ENCODE measurements around the gene HIVEP3. TPM values are rescaled to one million over a fixed set of nuclear protein-coding genes. Genes with fewer than 3 reads are reported as not detected.

HIVEP3 gene
- total RNA-seq, 1 donor from 2014 or later, result 3.6 TPM

GRCh38 chr1:41710980-41711379 lies 207.7 kb downstream of the HIVEP3 start:
- no peak for DNase-seq (ENCODE audit: low spot score)
- Mint-ChIP-seq H3K4me1 (ENCODE audit: low read depth) (peaks cover 26% of the 10 kb centered on the region), H3K4me3 (ENCODE audit: unreplicated experiment) (no peak overlapping the region), H3K27ac (ENCODE audit: unreplicated experiment) (no peak overlapping the region), H3K36me3 (ENCODE audit: low read depth) (no peaks in the 10 kb centered on the region), H3K9me3 (ENCODE audit: low read depth) (no peaks in the 10 kb centered on the region), H3K27me3 (ENCODE audit: low read depth) (no peaks in the 10 kb centered on the region)
- TF ChIP-seq CTCF (IDR thresholded peaks at IDR 0.05), result no peak

GRCh38 chr1:41709873-41710272 lies 208.8 kb downstream of the HIVEP3 start:
- Mint-ChIP-seq H3K4me3 (ENCODE audit: unreplicated experiment) (no peak overlapping the region), H3K9me3 (ENCODE audit: low read depth) (no peaks in the 10 kb centered on the region), H3K4me1 (ENCODE audit: low read depth) (peaks cover 26% of the 10 kb centered on the region), H3K27me3 (ENCODE audit: low read depth) (no peaks in the 10 kb centered on the region), H3K36me3 (ENCODE audit: low read depth) (no peaks in the 10 kb centered on the region), H3K27ac (ENCODE audit: unreplicated experiment) (no peak overlapping the region)
- TF ChIP-seq CTCF (IDR thresholded peaks at IDR 0.05), result no peak
- no peak for DNase-seq (ENCODE audit: low spot score)

GRCh38 chr1:41709331-41709730 lies 209.4 kb downstream of the HIVEP3 start:
- no peaks in the 10 kb centered on the region for H3K36me3 Mint-ChIP-seq (ENCODE audit: low read depth)
- peaks cover 21% of the 10 kb centered on the region for H3K4me1 Mint-ChIP-seq (ENCODE audit: low read depth)
- H3K9me3 Mint-ChIP-seq (ENCODE audit: low read depth), result no peaks in the 10 kb centered on the region
- TF ChIP-seq CTCF (IDR thresholded peaks at IDR 0.05), result no peak
- no peak overlapping the region for H3K27ac Mint-ChIP-seq (ENCODE audit: unreplicated experiment)
- no peak for DNase-seq (ENCODE audit: low spot score)
- H3K27me3 Mint-ChIP-seq (ENCODE audit: low read depth), result no peaks in the 10 kb centered on the region
- no peak overlapping the region for H3K4me3 Mint-ChIP-seq (ENCODE audit: unreplicated experiment)

- H3K27ac Mint-ChIP-seq (ENCODE audit: unreplicated experiment), result no peak overlapping the region
- H3K9me3 Mint-ChIP-seq (ENCODE audit: low read depth), result no peaks in the 10 kb centered on the region
- no peak for TF ChIP-seq CTCF (IDR thresholded peaks at IDR 0.05)
- peaks cover 11% of the 10 kb centered on the region for H3K4me1 Mint-ChIP-seq (ENCODE audit: low read depth)
- H3K36me3 Mint-ChIP-seq (ENCODE audit: low read depth), result no peaks in the 10 kb centered on the region
- no peaks in the 10 kb centered on the region for H3K27me3 Mint-ChIP-seq (ENCODE audit: low read depth)
- no peak for DNase-seq (ENCODE audit: low spot score)
- H3K4me3 Mint-ChIP-seq (ENCODE audit: unreplicated experiment), result no peak overlapping the region
Observed at GRCh38 chr1:41708332-41708731, 210.4 kb downstream of the HIVEP3 start.

- Mint-ChIP-seq H3K9me3 (ENCODE audit: low read depth) (no peaks in the 10 kb centered on the region), H3K4me1 (ENCODE audit: low read depth) (peaks cover 6% of the 10 kb centered on the region), H3K36me3 (ENCODE audit: low read depth) (no peaks in the 10 kb centered on the region), H3K27ac (ENCODE audit: unreplicated experiment) (no peak overlapping the region), H3K4me3 (ENCODE audit: unreplicated experiment) (no peak overlapping the region), H3K27me3 (ENCODE audit: low read depth) (no peaks in the 10 kb centered on the region)
- TF ChIP-seq CTCF (IDR thresholded peaks at IDR 0.05), result no peak
- DNase-seq (ENCODE audit: low spot score), result no peak
Observed at GRCh38 chr1:41707793-41708192, 210.9 kb downstream of the HIVEP3 start.

Data from chondrocyte (in vitro differentiated cells).